COLO668 (cell line): ENCODE results near the gene PDCD1LG2.

Source experiments
- DNase-seq: peaks from one replicate; lab custom pipeline; 2025; ENCODE audit not compliant: unreplicated experiment; lab: John Stamatoyannopoulos, UW

Gene PDCD1LG2

DNA sequence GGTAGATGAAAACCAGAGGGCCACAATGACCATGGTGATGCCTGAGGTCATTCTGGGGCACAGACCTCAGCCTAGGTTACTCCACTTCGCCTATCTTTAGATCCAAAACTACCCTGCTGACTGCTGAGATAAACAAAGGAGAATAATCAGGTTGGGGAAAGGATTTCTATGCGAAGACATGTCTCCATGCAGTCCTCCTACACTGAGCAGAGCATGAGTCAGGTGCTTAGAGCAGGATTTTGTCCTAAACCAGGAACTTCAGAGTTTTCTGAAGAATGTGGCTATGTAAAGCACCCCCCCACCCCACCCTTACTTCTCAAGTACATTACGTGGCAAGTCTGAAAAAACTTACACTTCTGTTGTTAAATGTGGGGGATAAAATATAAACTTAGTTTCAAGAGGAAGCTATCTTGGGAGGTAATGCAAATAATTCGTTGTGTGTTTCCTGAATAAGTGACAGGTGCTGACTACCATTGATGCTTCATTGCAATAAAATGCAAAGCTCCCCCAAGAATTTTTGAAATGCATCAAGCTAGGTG lies 19.4 kb downstream of the PDCD1LG2 start:
- DNase-seq, result no peak

DNA sequence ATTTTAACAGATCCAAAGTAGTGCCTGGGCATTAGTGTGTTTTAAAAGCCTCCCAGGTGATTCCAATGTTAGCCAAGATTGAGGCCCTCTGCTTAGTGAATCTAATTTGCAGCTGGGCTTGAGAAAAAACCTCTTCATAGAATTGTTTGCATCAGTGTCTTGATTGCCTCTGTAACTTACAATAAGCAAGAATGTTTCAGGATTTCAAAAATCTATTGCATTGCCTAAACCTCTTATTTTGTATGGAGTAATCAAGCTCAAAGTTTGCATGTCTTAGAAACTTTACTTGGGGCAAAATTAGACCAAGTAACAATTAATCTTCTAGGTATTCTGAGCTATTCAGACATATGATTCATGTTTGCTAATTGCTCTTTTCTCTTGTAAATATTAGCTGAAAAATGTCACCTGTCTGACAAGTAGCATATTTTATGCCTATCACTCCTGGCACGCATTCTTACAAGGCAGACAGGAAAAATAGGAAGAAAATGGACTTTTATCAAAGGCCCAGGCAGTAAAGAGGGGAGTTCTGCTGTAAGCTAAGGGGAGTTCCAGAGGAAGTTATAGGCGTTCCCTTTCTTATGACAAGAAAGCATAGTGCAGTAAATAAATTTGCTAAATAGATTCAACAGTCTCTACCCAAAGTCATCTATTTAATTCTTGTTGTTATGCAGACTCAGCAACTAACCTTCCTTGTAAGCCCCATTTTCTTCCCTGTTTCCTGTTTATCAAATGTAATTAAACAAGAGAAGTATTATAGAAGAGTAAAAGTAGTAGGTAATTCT lies 21.0 kb downstream of the PDCD1LG2 start:
- no peak for DNase-seq

DNA sequence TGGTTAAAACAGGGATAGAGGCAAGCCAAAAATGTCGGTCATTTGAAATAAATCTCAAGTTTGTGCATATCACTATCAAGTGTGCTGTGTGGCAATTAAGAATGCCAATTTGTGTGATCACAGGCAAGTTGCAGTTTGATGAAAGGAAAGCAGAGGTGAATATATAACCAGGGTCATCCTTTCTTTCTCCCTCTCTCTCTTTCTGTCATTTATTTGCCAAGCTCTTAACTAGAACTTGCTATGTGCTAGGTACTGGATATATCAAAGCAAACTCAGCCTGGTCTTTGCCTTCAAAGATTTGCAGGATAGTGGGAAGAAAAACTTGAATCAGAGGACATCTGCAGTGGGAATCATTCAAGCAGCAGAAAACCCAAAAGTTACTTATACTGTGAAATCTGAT lies 22.0 kb downstream of the PDCD1LG2 start:
- no peak for DNase-seq

DNA sequence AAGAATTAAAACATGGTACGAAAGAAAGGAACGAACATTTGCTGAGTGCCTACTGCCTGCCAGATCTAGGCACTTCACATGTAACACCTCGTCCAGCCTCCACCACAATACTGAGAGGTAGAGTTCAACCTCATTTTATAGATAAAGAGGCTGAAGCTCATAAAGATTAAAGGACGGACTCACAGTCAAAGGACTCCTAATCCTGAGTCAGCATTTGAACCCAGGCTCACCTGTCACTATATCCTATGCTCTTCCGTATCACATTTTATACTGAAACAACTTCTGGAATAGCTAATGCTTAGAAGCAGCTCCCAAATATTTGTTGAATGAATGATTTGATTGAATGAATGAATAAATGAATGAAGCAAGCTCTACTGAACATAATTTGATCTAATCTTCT lies 22.5 kb downstream of the PDCD1LG2 start:
- DNase-seq, result no peak

DNA sequence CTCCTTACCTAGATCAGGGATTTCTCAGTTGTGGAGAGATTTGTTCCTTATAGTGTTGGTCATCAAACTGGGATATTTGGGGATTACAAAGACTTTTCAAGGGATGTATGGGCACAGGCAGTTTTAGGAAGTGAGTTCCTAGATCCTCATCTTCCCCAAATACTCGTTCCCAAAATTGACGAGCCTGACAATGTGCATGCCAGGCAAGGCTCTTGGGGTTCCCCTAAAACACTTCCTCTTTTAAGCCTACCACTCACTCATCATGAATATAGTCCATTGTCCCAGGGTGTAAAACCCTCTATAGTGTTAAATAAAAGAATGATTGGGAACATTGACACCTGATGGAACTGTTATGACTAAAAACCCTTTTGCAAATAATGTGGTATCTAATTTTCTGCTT lies 26.4 kb downstream of the PDCD1LG2 start:
- DNase-seq, result no peak

DNA sequence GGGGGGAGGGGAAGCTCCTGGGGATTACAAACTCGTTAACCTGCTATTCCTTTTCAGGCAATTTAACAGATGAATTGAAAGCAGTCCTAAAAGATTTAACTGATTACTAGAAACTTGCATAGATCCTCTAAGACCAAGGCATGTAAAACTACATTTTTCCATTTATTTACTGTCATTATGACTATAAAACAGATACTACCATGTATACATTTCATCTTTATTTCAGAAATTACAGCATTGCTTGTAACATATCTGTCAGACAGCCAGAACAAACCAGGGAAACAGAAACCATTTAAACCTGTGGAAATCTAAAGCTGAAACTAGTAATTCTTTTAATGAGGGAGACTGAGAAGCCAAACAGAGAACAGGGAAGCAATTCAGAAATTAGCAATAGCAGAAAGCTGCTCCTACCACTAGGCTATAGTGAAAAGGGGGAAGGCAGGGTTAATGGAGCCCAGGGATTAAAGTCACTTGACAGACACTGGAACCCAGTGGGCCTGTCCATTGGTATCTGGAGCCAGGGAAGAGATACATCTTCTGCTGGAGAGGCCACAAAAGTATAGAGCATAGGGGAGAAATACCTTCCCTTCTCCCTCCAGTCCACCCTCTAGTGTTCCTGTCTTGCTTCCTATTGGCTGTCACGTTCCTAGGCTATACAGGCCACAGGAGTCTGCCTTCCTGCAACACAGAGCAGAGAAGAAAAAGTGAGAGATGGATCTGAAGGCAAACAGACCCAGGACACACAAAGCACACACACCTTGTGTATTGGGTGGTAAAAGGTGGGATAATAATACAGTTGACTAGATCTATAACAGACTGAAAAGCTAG lies 33.8 kb downstream of the PDCD1LG2 start:
- no peak for DNase-seq

DNA sequence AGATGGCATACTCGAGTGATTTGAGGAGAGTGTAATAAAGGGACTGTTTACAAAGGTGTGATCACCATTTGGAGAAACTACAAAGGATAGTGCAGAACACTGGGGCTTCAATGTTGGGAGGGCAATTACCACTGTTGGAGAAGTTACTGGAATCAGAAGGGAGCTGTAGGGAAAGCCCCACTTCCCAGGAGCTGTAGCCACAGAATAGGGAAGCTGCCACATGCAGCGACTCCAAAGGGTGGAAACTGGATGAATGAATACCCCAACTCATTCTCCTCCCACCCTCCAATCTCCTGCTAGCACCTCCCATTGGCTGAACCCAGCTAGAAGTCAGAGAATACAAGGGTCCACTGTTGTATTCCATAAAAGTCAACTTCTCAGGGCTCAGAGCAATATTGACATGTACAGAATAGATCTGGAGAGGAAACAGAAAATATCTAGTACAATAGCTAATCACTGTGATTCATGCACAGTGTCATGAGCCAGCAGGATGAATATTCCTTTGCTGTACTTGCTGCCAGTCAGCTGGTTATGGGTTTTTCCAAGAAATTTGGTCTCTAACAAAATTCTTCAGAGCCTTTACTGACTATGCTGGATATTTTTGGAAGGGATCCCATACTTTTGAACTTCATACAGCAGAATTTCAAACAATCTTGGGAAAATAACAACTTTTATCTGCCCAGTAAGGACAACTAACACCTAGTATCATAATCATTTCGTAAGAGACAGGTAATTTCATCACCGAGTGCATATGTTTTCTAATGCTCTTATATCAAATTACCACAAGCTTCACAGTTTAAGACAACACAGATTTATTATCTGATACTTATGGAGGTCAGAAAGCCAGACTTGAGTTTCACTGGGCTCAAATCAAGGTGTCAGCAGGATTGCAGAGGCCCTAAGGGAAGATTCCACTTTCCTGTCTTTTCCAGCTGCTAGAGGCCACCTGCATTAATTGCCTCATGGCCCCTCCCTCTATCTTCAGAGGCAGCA lies 39.6 kb downstream of the PDCD1LG2 start:
- no peak for DNase-seq

DNA sequence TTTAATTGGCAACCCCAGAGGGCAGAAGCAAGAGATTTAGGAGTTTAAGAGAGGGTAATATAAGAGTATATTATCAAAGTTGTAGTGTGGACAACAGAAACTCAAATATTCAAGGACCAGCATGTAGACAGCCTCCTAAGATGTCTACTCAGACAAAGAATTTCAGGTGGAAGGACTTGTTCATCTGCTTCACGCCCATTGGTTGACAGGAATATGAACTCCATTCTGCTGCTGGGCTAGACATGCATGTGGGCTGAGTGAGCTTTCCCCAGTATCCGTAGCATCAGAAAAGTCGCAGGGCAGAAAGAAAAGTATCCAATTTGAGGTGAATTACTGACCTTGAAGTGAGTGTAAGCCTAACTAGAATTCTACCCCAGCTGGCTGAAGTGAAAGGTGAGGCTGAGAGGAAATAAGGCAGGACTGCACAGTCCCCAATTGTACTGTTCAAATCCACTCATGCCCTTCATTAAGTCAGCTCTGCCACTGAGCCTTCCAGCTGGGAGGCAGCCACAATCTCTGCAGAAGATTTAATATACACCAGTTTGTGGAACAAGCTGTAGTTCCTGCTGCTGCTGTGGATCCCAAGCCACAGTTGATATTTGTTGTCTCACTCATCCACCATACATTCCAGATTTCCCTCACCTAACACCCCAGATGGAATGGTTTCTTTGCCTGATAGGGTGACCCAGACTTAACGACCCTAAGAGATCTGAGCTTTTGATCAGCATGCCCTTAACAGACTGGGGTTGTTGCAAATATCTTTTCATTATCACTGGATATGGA lies 41.2 kb downstream of the PDCD1LG2 start:
- DNase-seq, result no peak

DNA sequence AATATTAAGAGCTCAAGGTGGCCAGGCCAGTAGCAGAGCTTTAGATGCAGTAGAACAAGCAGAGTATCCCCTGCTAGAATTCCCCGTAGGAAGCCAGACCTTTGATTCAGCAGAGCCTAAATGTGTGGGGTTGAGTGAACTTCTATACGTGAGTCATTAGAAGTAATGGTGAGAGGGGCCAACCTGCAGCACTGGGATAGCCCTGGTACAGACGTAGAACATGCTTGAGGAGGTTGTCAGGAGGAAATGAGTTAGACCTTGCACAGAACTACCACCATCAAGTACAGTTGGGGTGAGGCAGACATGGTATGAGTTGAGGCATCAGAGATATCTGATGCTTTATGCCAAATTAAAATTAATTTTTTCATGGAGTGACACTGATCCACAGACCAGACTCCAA lies 42.0 kb downstream of the PDCD1LG2 start:
- no peak for DNase-seq

DNA sequence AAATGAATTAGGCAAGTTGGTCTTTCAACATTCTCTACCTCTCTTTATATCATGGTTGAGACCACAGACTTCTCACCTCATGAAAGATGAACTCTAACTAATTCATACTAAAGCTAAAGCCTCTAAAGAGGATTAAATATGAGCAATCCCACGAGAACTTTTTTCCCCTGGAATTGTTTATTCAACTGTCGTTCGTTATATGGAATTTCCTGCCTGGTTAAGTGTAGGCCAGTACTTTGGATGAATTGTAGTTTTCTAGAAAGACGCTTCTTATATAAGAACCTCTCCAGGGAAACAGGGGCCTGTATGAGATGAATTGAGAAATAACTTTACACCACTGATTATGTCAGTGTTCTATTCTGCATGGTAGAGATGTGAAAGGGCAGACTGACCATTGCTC lies 42.9 kb downstream of the PDCD1LG2 start:
- DNase-seq, result no peak

DNA sequence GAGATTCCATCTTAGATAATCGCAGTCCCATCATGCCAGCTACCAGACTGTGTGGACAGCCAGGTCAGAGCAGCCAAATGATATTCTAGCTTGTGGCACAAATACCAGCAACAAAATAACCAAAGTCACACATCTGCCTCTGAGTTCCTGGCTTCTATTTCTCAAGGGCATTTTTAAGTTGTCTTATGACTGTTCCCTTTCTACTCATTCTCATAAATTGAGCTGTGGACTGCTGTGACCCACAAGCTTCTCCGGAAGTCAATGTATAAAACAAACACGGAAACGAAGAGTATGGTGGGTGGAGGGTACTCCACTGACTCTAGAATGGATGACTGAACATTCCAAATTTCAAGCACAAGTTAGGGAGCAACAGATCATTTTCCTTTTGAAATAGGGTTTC lies 43.9 kb downstream of the PDCD1LG2 start:
- no peak for DNase-seq

DNA sequence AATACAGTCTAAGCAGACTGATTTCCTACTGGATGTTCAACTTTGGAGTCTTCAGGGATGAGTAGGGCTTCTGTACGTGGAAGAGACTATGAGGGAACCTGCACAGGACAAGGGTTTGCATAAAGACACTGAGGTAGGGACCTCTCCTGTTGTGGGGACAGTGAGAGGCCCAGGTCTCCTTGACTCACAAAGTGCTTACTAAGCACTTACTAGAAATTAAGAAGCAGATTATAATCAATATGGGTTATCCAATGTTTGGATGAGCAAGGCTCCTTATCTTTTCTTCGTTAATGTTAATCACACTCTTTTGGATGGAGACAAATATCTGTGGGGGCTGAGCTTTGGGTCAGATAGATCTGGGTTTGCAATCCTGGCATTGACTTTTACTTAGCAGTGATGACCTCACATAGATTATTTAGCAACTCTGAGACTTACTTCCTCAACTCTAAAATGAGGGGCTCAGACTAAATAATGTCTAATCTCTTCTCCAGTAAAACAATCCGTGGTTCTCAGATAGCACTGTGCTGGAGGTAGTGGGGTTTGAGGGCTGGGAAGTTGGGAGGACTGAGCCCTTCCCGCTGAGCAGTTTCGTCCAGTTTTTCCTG lies 45.9 kb downstream of the PDCD1LG2 start:
- no peak for DNase-seq

DNA sequence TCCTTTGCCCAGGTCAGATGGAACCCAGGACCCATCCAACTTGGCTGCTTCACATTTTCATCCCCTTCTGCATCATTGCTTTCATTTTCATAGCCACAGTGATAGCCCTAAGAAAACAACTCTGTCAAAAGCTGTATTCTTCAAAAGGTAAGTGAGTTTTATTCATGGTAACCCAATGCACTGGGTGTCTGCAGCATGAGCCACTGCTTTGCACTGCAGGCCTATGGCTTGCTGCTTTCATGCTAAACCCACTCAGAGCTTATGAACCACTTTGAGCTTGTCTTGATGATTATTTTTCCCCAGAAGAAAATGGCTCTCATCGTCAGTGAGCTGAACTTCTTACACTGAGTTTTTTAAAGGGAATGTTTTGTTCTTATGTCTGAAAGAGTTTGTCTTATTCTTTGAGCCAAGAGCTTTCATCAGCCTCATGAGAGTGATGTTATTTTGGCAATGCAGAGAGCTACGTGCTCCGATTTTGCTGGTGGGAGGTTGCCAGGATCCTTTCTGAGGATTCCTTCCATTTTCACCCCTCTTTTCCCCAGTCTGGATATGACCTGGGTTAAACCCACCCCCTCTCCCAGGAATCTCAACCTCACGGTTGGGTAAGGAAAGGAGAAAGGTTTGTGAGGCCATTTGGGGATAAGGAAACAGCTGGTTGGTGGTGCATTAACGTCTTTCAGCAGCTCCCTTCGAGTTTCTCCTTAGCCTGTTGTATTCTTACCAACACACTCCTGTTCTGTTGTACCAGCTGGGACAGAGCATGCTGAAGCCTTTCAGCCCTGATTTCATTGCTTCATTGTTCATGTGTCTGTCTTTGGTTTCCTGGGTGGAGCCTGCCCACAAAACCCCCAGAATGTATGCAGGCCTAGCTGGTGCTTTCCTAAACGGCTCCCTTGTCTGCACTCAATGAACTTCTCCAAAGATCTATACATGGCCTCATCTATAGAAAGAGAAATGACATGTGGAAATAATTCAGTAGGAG lies 47.6 kb downstream of the PDCD1LG2 start:
- no peak for DNase-seq

DNA sequence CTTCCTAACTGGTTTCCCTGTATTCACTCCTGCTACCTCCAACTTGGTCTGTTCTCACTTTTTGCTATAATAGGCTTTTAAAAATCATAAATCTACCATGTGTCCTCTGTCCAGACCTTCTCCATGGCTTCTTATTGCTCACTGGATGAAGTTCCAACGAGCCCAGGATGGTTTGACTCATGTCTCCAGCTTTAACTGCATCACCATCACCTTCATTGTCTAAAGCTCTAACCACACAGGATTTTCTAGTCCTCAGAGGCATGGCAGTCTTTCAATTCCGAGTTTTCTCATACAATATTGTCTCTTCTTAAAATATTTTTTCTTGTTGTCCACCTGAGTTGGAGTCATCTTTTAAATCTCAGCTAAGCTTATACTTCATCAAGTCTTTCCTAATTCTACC lies 49.3 kb downstream of the PDCD1LG2 start:
- no peak for DNase-seq

DNA sequence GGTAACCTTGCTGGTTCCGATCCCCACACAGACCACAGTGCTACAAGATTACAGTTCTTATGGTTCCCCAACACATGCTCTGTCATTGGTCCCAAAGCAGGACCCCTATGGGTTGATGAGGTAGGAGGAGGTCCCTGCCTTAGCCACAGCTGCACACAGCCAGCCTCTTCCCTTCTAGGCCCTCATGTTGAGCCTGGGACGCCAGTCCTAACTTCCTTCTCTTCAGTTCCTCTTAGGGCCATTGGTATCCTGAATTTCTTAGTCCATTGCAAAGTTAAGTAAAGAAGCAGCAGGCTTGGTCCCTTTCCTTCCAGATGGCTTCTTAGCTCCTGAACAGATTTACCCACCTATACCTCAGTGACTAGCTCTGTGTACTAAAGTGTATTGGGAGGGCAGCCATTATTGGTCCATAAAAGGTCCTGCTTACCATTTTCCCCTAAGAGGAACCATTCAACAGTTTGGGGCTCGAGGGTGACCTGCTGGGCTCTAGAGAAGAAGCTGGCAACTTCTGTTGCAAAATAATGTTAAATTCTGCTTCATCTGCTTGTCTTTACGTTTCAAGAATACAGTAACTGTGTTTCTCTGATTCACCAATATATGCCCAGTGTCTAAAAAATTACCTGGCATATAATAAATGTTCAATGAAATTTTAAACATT lies 50.2 kb downstream of the PDCD1LG2 start:
- DNase-seq, result no peak

DNA sequence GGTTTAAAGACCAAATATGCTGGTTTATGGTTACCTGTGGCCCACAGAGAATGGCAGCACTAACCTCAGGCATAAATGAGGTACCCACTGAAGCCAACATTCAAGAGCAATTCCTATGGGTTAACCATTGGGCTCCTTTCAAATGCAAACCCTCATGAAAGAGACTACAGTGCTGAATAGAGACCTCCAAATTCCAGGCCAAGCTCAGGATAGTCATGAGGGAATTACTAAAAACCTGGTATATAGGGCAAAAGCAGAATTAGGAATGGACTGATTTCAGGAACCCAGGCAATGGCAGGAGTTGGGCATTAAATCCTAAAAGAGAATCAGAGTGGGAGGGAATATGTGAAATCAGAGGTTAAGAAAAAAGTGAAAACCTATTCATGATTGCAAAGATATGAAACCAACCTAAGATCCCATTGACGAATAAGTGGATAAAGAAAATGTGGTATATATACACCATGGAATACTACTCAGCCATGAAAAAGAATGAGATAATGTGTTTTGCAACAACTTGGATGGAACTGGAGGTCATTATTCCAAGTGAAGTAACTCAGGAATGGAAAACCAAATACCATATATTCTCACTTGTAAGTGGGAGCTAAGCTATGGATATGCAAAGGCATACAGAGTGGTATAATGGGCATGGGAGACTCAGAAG lies 51.6 kb downstream of the PDCD1LG2 start:
- DNase-seq, result no peak

DNA sequence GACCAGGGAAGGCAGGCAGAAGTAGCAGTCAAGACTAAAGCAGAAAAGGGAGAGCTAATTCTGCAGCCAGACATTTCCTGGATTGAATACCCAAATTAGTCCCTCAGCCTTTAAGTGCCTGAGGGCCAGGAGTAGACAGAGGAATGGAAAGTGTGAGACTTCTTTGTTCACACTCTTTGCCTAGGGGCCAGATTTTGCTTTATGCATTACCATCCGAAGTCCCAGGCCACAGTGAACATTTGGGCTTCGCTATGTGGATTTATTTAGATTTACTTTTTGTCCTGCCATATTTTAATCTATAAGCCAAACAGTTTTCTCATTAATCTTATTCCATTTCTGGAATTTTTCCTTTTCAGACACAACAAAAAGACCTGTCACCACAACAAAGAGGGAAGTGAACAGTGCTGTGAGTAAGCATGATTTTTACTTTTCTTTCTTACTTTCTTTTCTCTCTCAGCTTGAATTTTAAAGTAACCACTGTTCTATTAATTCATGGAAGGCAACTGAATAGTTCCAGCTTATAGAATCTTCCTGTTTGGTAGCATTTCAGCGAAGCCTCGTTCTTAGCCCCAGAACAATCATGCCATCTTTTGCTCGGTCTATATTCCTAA lies 52.6 kb downstream of the PDCD1LG2 start:
- no peak for DNase-seq
